Activated CD8-positive, alpha-beta T cell treated with anti-CD3 and anti-CD28 coated beads for 36 hours (primary cell): Measurements from ENCODE around the gene DNAH11. TPM values are rescaled to one million over a fixed set of nuclear protein-coding genes. Genes with fewer than 3 reads are reported as not detected.
"Not testable (repeated sequence)": the region's sequence is repeated elsewhere in the genome, so short reads cannot be mapped to it uniquely, and the experiment has no call there.

Experiments used
- ATAC-seq: fragments of 200-7000 bp; cut with Tn5 transposase; one replicate; pipeline ENCODE4 v1.10.0; 2021; ENCODE audit warnings: mild to moderate bottlenecking, moderate library complexity
- CTCF ChIA-PET: fragments of 350-600 bp; sonication (Branson Sonifier 250); formaldehyde crosslinking; loops from one replicate; lab custom pipeline; 2021; ENCODE audit warnings: antibody characterized with exemption; lab: Charles Lee
- POLR2A ChIA-PET: fragments of 350-600 bp; sonication (Branson Sonifier 250); formaldehyde crosslinking; loops from one replicate; lab custom pipeline; 2021; ENCODE audit warnings: antibody characterized with exemption; lab: Charles Lee
- DNase-seq: peaks from one replicate; pipeline ENCODE4 v3.0.0-alpha.2; 2020
- H3K27ac Mint-ChIP-seq: one replicate; pipeline ENCODE4 v1.8.0; 2021; ENCODE audit warnings: mild to moderate bottlenecking, mixed read lengths
- H3K27me3 Mint-ChIP-seq: one replicate; pipeline ENCODE4 v1.8.0; 2021; ENCODE audit warnings: mixed read lengths
- H3K36me3 Mint-ChIP-seq: one replicate; pipeline ENCODE4 v1.8.0; 2021; ENCODE audit warnings: low read depth, mixed read lengths
- H3K4me1 Mint-ChIP-seq: one replicate; pipeline ENCODE4 v1.8.0; 2021; ENCODE audit warnings: low read depth, mixed read lengths
- H3K4me3 Mint-ChIP-seq: one replicate; pipeline ENCODE4 v1.8.0; 2021; ENCODE audit warnings: mild to moderate bottlenecking, moderate library complexity, mixed read lengths
- H3K9me3 Mint-ChIP-seq: one replicate; pipeline ENCODE4 v1.8.0; 2021; ENCODE audit warnings: mixed read lengths
- intact Hi-C: fragments of 100-400 bp; cut with micrococcal nuclease; formaldehyde crosslinking; loops from one replicate; pipeline ENCODE4 v1.10.0; 2022
- total RNA-seq, 2 experiments: library from RNA; stranded (reverse); gene quantifications; one replicate each; pipeline ENCODE4 v1.2.3, GENCODE V29; 2021
- TF ChIP-seq, protein P1 (sequence below): fragments of 200-600 bp; IDR thresholded peaks from one replicate; pipeline ENCODE4 v1.8.0; 2022; ENCODE audit warnings: antibody characterized with exemption, mild to moderate bottlenecking

DNAH11 gene
- total RNA-seq, 2 experiments from 2014 or later = 2.3 to 2.7 TPM

GRCh38 chr7:21851559-21851967 is 308.7 kb downstream of the DNAH11 start:
- Mint-ChIP-seq H3K9me3 (peaks cover 4% of the 10 kb centered on the region), H3K4me3 (peak overlapping the region; percentile 57), H3K4me1 (peaks cover 20% of the 10 kb centered on the region), H3K27me3 (no peaks in the 10 kb centered on the region), H3K27ac (peak overlapping the region; percentile 92), H3K36me3 (peaks cover 7% of the 10 kb centered on the region)
- intact Hi-C loops = no loop called here
- DNase-seq (no peak), ATAC-seq (peak; percentile 47)
- TF ChIP-seq, protein P1, sequence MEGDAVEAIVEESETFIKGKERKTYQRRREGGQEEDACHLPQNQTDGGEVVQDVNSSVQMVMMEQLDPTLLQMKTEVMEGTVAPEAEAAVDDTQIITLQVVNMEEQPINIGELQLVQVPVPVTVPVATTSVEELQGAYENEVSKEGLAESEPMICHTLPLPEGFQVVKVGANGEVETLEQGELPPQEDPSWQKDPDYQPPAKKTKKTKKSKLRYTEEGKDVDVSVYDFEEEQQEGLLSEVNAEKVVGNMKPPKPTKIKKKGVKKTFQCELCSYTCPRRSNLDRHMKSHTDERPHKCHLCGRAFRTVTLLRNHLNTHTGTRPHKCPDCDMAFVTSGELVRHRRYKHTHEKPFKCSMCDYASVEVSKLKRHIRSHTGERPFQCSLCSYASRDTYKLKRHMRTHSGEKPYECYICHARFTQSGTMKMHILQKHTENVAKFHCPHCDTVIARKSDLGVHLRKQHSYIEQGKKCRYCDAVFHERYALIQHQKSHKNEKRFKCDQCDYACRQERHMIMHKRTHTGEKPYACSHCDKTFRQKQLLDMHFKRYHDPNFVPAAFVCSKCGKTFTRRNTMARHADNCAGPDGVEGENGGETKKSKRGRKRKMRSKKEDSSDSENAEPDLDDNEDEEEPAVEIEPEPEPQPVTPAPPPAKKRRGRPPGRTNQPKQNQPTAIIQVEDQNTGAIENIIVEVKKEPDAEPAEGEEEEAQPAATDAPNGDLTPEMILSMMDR = no peak
- POLR2A ChIA-PET = no interaction called here
- CTCF ChIA-PET = no interaction called here

GRCh38 chr7:21865631-21866204 is 322.9 kb downstream of the DNAH11 start:
- intact Hi-C loops, H3K27ac Mint-ChIP-seq, POLR2A ChIA-PET, H3K27me3 Mint-ChIP-seq, H3K4me1 Mint-ChIP-seq, H3K36me3 Mint-ChIP-seq, ATAC-seq, H3K4me3 Mint-ChIP-seq, DNase-seq, H3K9me3 Mint-ChIP-seq: not testable (repeated sequence)
- CTCF ChIA-PET = interaction anchor here (1.1 kb wide), 1 partner anchor 14 kb away, joined by 3 read pairs; no protein-coding TSS in a partner anchor

GRCh38 chr7:21866731-21867130 is 323.9 kb downstream of the DNAH11 start:
- POLR2A ChIA-PET = no interaction called here
- intact Hi-C loops = no loop called here
- no peaks in the 10 kb centered on the region for H3K9me3 Mint-ChIP-seq
- H3K27ac Mint-ChIP-seq = no peak overlapping the region
- no peaks in the 10 kb centered on the region for H3K4me1 Mint-ChIP-seq
- DNase-seq = no peak
- ATAC-seq = no peak
- no peaks in the 10 kb centered on the region for H3K36me3 Mint-ChIP-seq
- no peaks in the 10 kb centered on the region for H3K27me3 Mint-ChIP-seq
- H3K4me3 Mint-ChIP-seq = no peak overlapping the region
- TF ChIP-seq, protein P1 = no peak
- CTCF ChIA-PET = no interaction called here

GRCh38 chr7:21867226-21867625 is 324.4 kb downstream of the DNAH11 start:
- Mint-ChIP-seq H3K4me3 (no peak overlapping the region), H3K9me3 (no peaks in the 10 kb centered on the region), H3K27me3 (no peaks in the 10 kb centered on the region), H3K27ac (no peak overlapping the region), H3K36me3 (no peaks in the 10 kb centered on the region), H3K4me1 (no peaks in the 10 kb centered on the region)
- DNase-seq (no peak), ATAC-seq (no peak)
- ChIA-PET CTCF (no interaction called here), POLR2A (no interaction called here)
- intact Hi-C loops = no loop called here
- TF ChIP-seq, protein P1 = no peak

GRCh38 chr7:21867816-21868575 is 325.2 kb downstream of the DNAH11 start:
- TF ChIP-seq, protein P1 = no peak
- Mint-ChIP-seq H3K4me1 (no peaks in the 10 kb centered on the region), H3K36me3 (no peaks in the 10 kb centered on the region), H3K27me3 (no peaks in the 10 kb centered on the region), H3K9me3 (no peaks in the 10 kb centered on the region), H3K4me3 (no peak overlapping the region), H3K27ac (no peak overlapping the region)
- ATAC-seq = no peak
- POLR2A ChIA-PET = no interaction called here
- no peak for DNase-seq
- intact Hi-C loops = no loop called here
- CTCF ChIA-PET = no interaction called here
